ENCODE results near the gene COQ8B. TPM values are rescaled to one million over a fixed set of nuclear protein-coding genes. Genes with fewer than 3 reads are reported as not detected.

Gene COQ8B
- total RNA-seq, 2 donors from 2014 or later: 31.0 to 54.8 TPM

DNA sequence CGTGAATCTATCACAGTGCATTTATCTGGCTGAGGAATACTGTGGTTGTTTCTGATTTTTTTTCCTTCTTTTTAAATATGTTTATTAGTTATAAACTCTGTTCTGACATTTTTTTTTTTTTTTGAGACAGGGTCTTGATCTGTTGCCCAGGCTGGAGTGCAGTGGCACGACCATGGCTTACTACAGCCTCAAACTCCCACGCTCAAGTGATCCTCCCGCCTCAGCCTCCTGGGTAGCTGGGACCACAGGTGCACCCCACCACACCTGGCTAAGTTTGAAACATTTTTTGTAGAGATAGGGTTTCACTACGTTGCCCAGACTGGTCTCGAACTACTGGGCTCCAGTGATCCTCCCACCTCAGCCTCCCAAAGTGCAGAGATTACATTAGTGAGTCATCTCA, 19.7 kb downstream of the COQ8B start:
- no peak for ATAC-seq (replicated peaks)
- H3K27me3 Mint-ChIP-seq: no peaks in the 10 kb centered on the region
- no peak overlapping the region for H3K27ac Mint-ChIP-seq
- no peaks in the 10 kb centered on the region for H3K9me3 Mint-ChIP-seq
- peaks cover 16% of the 10 kb centered on the region for H3K36me3 Mint-ChIP-seq (ENCODE audit: low read depth)
- no peaks in the 10 kb centered on the region for H3K4me1 Mint-ChIP-seq
- no peak overlapping the region for H3K4me3 Mint-ChIP-seq

DNA sequence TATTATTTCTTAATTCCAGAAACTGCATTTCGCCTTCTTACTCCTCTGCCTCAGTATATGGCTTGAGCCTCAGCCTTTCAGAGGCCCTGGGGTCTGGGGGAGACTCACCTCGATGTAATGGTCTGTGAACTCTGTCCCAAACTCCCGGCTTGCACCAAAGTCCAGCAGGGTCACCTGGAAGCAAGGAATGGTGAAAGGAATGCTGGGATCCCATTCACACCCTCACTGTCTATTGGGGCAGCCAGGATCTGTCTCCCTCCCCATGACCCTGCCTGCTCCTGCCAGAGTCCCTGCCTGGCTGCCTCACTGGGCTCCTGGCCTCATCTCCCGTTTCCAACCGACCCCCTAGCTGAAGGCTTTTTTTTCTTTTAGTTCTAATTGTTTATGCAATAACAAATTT, 20.8 kb downstream of the COQ8B start:
- Mint-ChIP-seq H3K4me3 (no peak overlapping the region), H3K27me3 (no peaks in the 10 kb centered on the region), H3K9me3 (no peaks in the 10 kb centered on the region), H3K4me1 (no peaks in the 10 kb centered on the region), H3K27ac (no peak overlapping the region), H3K36me3 (ENCODE audit: low read depth) (peaks cover 10% of the 10 kb centered on the region)
- no peak for ATAC-seq (replicated peaks)

DNA sequence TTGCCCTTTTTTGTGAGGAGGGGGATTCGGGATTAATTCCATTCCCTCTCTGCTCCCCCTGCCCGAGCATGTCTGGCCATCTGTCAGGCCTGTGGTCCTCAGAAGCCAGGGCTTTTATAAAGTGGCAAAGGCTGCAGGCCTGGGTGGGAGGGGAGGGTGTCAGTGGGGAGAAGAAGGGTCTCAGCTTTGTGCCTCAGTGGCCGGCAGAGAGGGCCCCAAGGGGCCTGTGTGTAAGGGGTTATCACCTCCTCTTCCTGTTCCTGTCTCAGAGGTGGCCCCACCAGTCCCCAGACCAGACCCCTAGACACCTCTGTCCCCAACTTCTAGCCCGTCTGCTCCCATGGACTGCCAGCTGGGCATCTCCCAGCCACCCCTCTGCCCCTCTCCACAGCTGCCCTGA, 22.8 kb downstream of the COQ8B start:
- Mint-ChIP-seq H3K9me3 (no peaks in the 10 kb centered on the region), H3K4me1 (no peaks in the 10 kb centered on the region), H3K36me3 (ENCODE audit: low read depth) (peaks cover 6% of the 10 kb centered on the region), H3K27ac (peak overlapping the region; percentile 39), H3K4me3 (no peak overlapping the region), H3K27me3 (no peaks in the 10 kb centered on the region)
- no peak for ATAC-seq (replicated peaks)

DNA sequence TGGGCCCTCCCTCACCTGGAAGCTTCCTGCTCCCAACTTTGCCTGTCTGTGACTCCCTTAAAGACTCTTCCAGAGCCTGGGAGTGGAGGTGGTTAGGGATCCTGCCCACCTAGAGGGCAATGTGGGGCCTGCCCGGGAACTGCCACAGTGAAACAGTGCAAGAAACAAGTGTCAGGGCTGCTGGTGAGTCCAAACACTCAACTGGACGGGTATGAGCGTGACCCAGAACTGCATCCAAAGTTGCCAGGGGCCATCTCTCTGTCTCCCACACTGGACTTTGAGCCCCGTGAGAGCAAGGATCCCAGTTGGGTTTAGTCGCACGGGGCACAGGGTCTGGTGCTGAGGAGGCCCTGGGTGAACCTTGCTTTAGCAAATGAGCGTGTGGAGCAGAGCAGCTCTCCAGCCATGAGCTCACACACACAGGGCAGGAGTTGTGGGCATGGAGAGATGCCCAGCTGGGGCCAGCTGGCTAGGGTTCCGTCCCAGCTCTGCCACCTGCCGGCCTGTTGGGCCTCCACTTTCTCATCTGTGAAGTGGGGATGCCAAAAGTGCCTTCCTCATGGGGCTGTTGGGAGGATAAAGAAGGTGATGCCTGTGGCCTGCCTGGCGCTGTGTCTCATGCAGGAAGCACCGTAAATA, 23.4 kb downstream of the COQ8B start:
- H3K9me3 Mint-ChIP-seq: no peaks in the 10 kb centered on the region
- H3K4me1 Mint-ChIP-seq: no peaks in the 10 kb centered on the region
- H3K4me3 Mint-ChIP-seq: no peak overlapping the region
- ATAC-seq (replicated peaks): no peak
- H3K36me3 Mint-ChIP-seq (ENCODE audit: low read depth): peaks cover 6% of the 10 kb centered on the region
- no peaks in the 10 kb centered on the region for H3K27me3 Mint-ChIP-seq
- H3K27ac Mint-ChIP-seq: no peak overlapping the region

DNA sequence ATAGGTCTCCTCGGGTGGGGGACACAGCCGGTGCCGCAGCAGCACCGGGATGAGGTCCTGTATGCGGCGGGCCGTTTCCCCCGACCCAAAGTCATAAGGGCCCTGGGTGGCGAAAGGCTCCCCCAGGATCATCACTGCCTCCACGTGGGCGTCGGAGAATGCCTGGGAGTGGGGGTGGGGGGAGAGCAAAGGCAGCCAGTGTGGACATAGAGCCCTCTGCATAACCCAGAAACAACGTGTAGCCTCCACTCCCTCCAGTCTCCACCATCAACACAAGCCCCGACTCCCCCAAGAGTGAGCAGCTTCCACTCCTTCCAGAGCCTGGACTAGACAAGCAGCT, 24.5 kb downstream of the COQ8B start:
- H3K9me3 Mint-ChIP-seq: no peaks in the 10 kb centered on the region
- H3K27me3 Mint-ChIP-seq: no peaks in the 10 kb centered on the region
- no peak overlapping the region for H3K27ac Mint-ChIP-seq
- no peak for ATAC-seq (replicated peaks)
- no peak overlapping the region for H3K4me3 Mint-ChIP-seq
- H3K4me1 Mint-ChIP-seq: no peaks in the 10 kb centered on the region
- peaks cover 6% of the 10 kb centered on the region for H3K36me3 Mint-ChIP-seq (ENCODE audit: low read depth)

DNA sequence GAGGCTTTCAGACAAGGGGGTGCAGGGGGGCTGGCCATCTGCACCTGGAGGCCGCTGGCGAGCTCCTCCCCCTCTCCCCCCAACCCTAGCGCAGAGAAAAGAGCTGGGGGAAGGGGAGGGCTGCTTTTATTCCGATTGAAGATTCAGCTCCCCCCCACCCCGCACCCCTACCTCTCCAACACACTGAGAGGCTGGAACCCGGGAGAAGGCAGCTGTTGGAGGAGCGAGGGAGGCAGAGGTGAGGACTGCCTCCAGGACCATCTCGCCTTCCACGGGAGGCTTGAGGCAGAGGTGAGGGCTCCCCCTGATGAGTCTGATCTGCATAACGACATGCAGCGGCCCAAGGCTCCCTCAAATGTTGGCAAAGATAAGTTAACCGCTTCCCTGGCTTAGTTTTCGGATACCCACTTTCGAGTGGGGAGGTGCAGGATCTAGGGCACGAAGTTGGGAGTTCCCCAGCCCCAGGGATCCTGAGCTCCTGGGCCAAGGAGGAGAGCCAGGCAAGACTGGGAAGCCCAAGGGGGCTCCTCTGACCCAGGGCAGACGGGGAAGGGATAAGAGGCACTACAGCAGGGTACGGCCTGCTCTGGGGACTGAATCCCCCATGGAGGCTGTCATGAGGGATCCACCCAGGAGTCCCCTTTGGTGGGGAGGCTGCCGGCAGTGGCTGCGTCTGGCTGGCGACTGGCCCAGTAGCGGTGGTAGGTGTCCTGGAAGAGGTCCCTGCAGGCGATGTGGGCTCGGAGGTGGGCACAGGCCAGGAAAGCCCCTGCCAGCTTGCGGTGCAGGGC, 25.1 kb downstream of the COQ8B start:
- H3K4me1 Mint-ChIP-seq: no peaks in the 10 kb centered on the region
- H3K9me3 Mint-ChIP-seq: no peaks in the 10 kb centered on the region
- H3K4me3 Mint-ChIP-seq: no peak overlapping the region
- H3K27me3 Mint-ChIP-seq: no peaks in the 10 kb centered on the region
- ATAC-seq (replicated peaks): no peak
- H3K36me3 Mint-ChIP-seq (ENCODE audit: low read depth): peaks cover 7% of the 10 kb centered on the region
- H3K27ac Mint-ChIP-seq: no peak overlapping the region

DNA sequence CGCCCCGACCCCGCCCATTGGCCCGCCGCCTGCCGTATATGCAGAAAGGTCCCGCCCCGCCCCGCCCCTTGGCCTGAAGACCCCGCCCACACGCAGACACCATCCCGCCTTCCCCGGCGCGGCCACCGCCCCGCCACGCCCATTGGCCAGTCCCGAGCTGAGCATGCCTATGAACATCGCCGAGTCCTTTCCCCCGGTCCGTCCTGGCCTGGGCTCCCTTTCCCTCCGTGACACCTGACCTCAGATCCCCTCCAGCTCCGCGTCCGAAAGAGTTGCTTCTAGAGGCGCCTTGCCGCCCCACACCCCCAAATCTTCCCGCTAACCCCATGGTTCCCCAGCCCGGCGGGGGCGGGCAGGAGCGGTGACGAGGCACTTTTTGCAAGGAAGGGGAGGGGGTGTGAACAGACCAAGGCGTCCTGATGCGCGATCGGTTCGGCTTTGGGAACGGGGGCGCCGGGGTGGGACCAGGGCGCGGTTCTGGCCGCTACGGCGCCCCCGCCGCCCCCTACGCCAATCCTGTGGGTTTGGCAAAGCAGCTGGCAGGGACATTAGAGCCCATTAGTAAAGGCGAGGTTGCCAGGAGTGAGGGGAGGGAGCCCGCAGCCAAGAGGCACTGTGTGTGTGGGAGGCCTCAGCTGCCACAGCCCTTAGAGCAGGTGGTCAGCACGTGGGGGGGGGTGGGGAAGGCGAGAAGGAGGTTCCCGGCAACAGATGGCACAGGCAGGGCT, 25.8 kb downstream of the COQ8B start:
- no peak overlapping the region for H3K4me3 Mint-ChIP-seq
- peaks cover 8% of the 10 kb centered on the region for H3K36me3 Mint-ChIP-seq (ENCODE audit: low read depth)
- peak; percentile 91 for ATAC-seq (replicated peaks)
- peak overlapping the region; percentile 86 for H3K27ac Mint-ChIP-seq
- H3K27me3 Mint-ChIP-seq: no peaks in the 10 kb centered on the region
- H3K4me1 Mint-ChIP-seq: no peaks in the 10 kb centered on the region
- H3K9me3 Mint-ChIP-seq: no peaks in the 10 kb centered on the region

DNA sequence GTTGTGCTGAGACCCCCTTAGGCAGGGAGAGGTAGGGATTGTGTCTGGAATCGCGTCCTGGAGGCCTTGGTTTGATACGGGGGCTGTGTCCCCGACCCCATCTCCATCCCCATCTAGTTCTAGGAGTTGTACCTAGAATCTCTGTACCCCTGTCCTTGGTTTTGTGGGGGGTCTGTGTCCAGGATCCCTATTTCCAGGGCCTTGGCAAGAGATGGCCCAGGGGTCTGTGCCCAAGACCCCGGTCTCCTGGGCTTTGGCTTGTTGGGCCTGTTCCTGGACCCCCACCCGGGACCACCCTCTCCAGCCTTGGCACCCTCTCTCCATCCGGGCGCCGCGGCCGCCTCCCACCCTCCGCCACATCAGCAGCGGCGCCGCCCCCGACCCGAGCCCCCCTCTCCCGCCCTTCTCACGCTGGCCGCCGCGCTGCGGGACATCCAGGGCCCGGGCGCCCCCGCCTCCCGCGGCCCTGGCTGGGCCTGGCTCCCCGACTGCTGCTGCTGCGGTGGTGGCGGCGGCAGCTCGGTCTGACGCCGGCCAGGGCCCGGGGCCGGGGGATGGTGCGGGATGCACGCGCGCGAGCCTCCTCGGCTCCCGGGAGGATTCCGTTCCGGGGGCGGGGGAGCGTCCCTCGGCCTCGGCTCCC, 26.5 kb downstream of the COQ8B start, which contains the start of gene NUMBL:
Gene NUMBL, minus strand, starts transcription at position 602 of the 643 bp plus-strand sequence. Its CDS starts 168 bp downstream, at position 434.
- H3K4me1 Mint-ChIP-seq: no peaks in the 10 kb centered on the region
- peaks cover 14% of the 10 kb centered on the region for H3K36me3 Mint-ChIP-seq (ENCODE audit: low read depth)
- H3K9me3 Mint-ChIP-seq: no peaks in the 10 kb centered on the region
- no peak for ATAC-seq (replicated peaks)
- no peaks in the 10 kb centered on the region for H3K27me3 Mint-ChIP-seq
- peak within 1 kb of the TSS; percentile 86 for H3K27ac Mint-ChIP-seq
- H3K4me3 Mint-ChIP-seq: no peak within 1 kb of the TSS

DNA sequence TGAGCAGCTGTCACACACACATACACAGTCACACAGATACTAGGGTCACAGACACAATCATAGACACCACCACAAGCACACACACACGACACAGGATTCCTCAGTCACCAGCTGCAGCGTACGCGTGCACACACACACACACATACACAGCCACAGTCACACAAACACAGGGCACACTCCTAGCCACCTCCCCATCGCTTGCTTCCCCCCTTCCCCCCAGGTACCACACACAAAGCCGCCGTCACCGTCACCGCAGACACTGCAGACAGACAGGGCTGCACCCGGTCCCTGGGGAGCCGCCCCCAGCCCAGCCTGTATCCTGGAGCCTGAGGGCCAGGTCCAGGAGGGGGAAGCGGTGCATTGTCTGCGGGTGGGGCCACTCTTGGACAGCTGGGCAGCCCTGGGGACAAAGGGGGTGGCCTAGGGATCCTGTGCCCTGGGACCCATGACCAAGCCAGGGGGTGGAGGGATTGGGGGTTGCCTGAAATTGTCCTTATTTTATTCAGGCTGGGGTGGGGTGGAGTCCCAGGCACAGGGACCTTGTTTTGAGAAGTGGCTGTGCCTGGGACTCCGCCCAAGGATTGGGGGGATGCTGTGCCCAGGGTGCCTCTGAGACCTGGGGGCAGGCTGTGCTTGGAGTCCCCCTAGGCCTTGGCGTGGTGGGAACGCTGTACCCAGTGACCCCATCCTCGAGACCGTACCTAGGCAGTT, 27.2 kb downstream of the COQ8B start:
- no peak for ATAC-seq (replicated peaks)
- Mint-ChIP-seq H3K36me3 (ENCODE audit: low read depth) (peaks cover 21% of the 10 kb centered on the region), H3K9me3 (no peaks in the 10 kb centered on the region), H3K27ac (no peak overlapping the region), H3K4me3 (no peak overlapping the region), H3K27me3 (no peaks in the 10 kb centered on the region), H3K4me1 (no peaks in the 10 kb centered on the region)

DNA sequence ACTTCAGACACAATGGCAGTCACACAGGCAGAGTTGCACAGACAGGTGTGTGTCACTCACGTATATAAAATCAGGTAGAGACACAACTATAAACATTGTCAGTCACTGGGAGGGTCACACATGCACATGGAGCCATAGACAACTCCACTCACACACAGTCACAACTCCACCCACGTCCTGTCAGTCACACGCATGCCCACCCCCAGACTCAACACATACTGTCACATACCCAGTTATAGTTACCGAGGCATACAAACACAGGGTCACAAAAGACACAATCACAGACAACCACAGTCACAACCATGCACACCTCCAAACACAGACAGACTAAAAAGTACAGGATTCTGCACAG, 27.7 kb downstream of the COQ8B start:
- no peaks in the 10 kb centered on the region for H3K4me1 Mint-ChIP-seq
- H3K36me3 Mint-ChIP-seq (ENCODE audit: low read depth): peaks cover 23% of the 10 kb centered on the region
- ATAC-seq (replicated peaks): no peak
- H3K4me3 Mint-ChIP-seq: no peak overlapping the region
- H3K9me3 Mint-ChIP-seq: no peaks in the 10 kb centered on the region
- no peak overlapping the region for H3K27ac Mint-ChIP-seq
- no peaks in the 10 kb centered on the region for H3K27me3 Mint-ChIP-seq

DNA sequence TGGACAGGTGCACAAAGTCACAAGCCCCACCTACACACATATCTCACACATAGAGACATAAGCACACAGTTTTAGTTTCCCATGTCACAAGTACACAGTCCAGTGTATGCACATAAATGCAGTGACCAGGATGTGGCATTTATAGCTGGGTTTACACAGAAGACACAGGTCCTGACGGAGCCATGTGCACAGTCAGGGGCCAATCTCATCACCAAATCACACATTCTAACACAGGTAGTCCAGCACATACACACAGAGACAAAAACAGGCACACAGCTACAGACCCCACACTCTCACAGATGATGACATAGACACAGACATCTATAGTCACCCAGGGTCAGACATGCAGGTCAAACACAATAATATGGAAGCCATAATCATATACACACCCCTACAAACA, 28.4 kb downstream of the COQ8B start:
- ATAC-seq (replicated peaks): no peak
- no peaks in the 10 kb centered on the region for H3K27me3 Mint-ChIP-seq
- no peak overlapping the region for H3K27ac Mint-ChIP-seq
- H3K9me3 Mint-ChIP-seq: no peaks in the 10 kb centered on the region
- no peak overlapping the region for H3K4me3 Mint-ChIP-seq
- H3K36me3 Mint-ChIP-seq (ENCODE audit: low read depth): peaks cover 23% of the 10 kb centered on the region
- no peaks in the 10 kb centered on the region for H3K4me1 Mint-ChIP-seq

DNA sequence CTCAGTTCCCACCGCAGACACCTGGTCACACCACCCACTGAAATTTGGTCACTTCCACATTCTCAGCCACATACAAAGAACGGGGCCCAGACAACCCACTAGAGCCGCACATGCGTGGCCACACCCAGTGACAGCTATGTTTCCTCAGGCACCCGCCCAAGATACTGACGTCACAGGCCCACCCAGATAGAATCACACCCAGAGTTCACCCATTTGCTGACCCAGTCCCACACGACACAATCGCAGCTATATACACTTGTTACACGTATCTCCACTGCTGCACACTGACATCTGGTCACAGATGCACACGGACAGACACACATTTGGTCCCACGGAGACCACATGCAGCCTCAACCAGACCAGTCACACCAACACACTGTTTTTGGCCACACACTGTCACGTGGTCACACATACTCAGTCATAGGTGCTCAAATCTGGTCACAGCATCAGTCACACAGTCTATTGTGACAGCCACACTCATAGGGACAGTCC, 29.1 kb downstream of the COQ8B start:
- no peak overlapping the region for H3K4me3 Mint-ChIP-seq
- H3K9me3 Mint-ChIP-seq: no peaks in the 10 kb centered on the region
- no peaks in the 10 kb centered on the region for H3K27me3 Mint-ChIP-seq
- no peak overlapping the region for H3K27ac Mint-ChIP-seq
- no peaks in the 10 kb centered on the region for H3K4me1 Mint-ChIP-seq
- peaks cover 23% of the 10 kb centered on the region for H3K36me3 Mint-ChIP-seq (ENCODE audit: low read depth)
- ATAC-seq (replicated peaks): no peak

DNA sequence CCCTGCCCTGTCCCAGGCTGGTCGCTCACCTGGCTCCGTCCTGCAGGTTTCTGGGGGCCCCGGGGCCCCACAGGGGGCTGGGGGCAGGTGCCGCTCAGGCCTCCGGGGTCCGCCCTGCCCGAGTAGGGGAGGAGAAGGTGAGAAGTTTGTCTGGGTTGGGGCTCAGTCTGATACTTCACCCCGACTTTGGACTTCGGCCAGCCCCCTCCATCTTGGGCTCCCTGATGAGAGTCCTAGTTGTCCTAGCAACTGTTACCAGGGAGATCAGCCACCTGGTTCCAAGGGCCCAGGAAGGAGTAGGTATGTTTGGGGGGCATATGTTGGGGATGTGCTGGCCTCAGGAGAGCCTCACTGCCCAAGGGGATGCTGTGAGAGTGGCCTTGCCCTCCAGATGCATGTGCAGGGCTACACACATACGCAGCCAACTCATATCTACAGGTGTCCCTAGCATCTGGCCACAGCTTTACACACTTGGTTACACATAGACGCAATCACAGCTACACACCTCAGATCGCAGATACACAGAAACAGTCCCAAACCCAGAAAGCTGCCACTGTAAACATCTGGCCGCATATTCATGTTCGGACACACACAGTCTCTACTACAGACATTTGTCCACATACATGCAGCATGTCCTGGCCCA, 29.7 kb downstream of the COQ8B start:
- Mint-ChIP-seq H3K4me3 (no peak overlapping the region), H3K4me1 (no peaks in the 10 kb centered on the region), H3K9me3 (no peaks in the 10 kb centered on the region), H3K27me3 (no peaks in the 10 kb centered on the region), H3K36me3 (ENCODE audit: low read depth) (peaks cover 23% of the 10 kb centered on the region), H3K27ac (no peak overlapping the region)
- ATAC-seq (replicated peaks): no peak

DNA sequence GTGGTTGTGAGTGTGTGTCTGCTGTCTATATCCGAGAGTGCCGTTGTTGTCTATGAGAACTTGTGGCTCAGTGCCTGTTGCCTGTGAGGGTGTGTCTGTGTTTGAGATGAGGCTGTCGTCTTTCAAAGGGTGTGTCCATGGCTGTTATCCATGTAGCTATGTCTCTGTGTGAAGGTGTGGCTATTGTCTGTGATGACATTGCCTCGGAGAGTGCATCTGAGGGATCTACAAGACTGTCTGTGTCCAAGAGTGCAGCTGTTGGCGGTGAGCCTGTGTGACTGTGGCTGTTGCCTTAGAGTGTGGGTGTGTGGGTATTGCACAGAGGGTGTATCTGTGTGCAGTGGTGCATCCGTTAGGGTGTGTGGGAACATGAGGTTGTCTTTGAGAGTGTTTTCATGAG, 31.1 kb downstream of the COQ8B start:
- H3K27me3 Mint-ChIP-seq: no peaks in the 10 kb centered on the region
- ATAC-seq (replicated peaks): no peak
- H3K27ac Mint-ChIP-seq: no peak overlapping the region
- no peaks in the 10 kb centered on the region for H3K4me1 Mint-ChIP-seq
- H3K36me3 Mint-ChIP-seq (ENCODE audit: low read depth): peaks cover 34% of the 10 kb centered on the region
- H3K9me3 Mint-ChIP-seq: no peaks in the 10 kb centered on the region
- no peak overlapping the region for H3K4me3 Mint-ChIP-seq
